Superior temporal gyrus (tissue), 1 donor: ENCODE data around the gene SOX15.

Experiments used
- DNase-seq: peaks from one replicate; pipeline ENCODE4 v3.0.0-alpha.2; 2016; ENCODE audit errors: extremely low spot score

SOX15 gene

DNA sequence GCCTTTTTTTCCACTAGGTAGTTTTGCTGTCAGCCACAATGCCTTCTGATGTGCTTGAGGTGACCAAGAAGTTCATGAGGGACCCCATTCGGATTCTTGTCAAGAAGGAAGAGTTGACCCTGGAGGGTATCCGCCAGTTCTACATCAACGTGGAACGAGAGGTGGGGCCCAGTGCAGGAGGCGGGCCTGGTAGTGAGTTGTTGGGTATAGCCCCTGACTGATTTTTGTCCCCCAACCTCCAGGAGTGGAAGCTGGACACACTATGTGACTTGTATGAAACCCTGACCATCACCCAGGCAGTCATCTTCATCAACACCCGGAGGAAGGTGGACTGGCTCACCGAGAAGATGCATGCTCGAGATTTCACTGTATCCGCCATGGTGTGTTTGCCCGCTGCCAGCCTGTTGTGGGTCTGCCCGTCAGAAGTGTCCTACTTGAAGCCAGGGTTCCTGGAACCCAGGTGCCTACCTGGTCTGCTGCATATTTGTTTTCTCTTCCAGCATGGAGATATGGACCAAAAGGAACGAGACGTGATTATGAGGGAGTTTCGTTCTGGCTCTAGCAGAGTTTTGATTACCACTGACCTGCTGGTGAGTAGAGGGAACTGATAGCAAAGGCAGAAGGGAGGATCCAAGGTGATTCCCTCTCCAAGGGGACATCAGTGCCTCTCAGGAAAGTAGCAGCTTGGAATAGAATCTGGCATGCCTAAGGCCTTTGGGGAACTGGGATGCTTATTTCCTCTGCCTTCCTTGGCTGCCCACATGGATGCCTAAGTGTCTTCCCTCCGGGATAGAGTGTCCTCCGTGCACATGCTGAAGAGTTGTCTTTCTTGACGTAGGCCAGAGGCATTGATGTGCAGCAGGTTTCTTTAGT lies 12.3 kb downstream of the SOX15 start:
- DNase-seq = no peak

DNA sequence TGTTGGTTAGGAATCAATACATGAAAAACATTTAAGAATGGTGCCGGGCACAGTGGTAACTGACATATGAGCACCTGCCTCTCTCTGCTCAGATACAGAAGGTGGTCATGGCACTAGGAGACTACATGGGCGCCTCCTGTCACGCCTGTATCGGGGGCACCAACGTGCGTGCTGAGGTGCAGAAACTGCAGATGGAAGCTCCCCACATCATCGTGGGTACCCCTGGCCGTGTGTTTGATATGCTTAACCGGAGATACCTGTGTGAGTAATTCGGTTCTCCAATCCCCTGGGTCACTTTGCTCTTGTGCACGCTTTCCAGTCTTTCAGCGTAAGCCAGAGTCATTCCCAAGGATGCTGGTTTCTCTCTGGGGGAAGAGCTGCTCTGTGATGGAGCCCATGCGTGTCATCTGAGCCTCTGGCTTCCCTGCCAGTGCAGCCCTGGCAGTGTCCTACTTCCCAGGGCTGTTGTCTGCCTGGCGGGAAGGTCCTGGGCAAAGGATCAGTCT lies 13.4 kb downstream of the SOX15 start:
- DNase-seq = no peak

DNA sequence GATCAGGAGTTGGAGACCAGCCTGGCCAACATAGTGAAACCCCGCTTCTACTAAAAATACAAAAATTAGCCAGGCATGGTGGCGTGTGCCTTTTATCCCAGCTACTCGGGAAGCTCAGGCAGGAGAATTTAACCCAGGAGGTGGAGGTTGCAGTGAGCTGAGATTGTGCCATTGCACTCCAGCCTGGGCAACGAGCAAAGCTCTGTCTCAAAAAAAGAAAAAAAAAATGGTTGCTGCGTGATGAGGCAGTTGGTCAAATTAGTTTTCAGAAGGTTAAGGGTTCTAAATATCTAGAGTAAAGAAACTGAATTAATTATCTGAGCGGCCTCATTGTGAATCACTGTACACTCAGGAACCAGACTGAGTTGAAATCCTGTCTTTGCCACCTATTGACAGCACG lies 13.9 kb downstream of the SOX15 start:
- no peak for DNase-seq

DNA sequence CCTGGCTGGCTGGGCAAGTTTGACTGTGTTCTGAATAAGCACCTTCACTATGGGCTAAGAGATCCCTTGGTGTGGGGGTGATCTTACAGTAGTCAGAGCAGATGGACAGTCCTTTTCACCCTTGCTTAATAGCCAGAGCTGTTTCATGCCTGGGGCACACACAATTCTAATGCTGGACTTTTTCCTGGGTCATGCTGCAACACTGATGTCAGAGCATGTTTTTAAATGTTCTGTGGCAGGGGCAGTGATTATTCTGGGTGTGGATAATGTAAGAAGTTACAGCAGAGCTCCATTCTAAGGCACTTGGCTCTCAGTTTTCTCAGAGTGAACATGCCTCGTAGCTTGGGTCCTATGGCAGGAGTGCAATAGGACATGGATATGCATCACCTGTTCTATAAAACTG lies 14.4 kb downstream of the SOX15 start:
- no peak for DNase-seq

- no peak for DNase-seq
Measured at GRCh38 chr17:7574176-7574953, 15.5 kb downstream of the SOX15 start.

DNA sequence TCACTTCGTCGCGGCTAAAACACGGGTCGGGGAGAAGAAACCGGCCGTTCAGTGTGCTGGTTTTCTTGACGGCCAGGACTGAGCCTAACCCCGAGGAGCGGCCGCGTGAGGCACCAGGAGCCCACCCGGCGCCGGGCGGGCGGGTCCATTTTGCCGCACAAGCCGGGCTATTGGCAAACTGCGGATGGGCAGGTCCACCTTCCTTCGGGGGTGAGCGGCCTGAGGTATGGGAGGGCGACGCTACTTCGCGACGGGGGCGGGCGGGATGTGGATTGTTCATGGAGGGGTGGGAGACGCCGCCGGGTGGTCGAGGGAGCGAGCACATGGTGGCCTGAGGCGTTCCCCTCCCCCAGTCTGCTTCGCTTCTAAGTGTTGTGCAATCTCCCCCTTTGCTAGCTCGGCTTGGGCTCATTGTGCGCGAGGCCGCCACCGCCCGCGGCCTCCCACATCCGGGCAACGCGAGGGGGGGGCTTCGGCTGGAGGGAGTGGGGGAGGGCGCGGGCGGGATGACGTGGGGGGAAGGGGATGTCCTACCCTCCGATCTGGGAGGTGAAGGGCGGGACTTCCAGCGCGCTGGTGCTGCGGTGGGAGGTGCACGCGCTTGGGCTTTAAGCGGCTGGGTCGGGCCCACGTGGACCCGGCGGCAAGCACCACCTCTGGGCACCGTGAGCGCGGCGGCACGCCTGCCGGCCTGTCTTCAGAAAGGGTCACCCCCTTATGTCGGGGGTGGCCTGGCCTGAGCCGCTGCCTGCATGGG lies 16.4 kb downstream of the SOX15 start:
- peak; percentile 81 for DNase-seq

DNA sequence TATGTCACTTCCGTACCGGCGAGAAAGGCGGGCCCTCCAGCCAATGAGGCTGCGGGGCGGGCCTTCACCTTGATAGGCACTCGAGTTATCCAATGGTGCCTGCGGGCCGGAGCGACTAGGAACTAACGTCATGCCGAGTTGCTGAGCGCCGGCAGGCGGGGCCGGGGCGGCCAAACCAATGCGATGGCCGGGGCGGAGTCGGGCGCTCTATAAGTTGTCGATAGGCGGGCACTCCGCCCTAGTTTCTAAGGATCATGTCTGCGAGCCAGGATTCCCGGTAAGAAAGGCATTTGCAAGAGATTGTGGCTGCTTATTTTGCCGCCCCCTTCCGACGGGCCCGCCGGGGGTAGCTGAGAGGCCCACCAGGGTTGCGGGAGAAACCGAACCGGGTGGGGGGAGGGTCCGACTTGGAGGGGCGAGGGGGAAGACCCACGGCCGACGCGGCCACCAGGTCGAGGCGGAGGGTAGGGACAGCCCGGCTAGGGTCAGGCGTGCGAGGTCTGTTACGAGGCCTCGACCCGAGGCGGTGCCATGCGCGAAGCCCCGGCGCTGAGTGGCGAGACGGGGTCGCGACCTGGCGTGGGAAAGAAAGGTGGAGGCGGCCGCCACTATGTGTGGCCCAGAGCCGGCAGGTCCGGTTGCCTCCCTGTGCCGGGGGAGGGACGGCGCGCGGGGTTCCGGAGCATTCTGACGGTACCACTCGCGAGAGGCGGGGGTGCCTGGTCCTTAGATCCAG lies 17.1 kb downstream of the SOX15 start:
- DNase-seq = peak; percentile 100

GRCh38 chr17:7572338-7572587 lies 17.6 kb downstream of the SOX15 start:
- DNase-seq = no peak

DNA sequence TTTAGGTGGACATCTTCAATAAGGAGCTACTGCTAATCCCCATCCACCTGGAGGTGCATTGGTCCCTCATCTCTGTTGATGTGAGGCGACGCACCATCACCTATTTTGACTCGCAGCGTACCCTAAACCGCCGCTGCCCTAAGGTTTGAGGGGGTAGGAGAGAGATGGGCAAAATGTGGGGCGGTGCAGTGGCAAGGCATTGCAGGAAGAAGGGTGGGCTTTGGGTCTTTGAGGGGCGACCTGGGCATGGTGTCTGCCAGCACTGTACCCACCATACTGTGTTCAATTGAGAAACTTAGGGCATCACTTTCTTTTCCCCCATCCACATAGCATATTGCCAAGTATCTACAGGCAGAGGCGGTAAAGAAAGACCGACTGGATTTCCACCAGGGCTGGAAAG lies 19.5 kb downstream of the SOX15 start:
- DNase-seq = no peak

GRCh38 chr17:7569571-7569970 lies 20.3 kb downstream of the SOX15 start:
- no peak for DNase-seq

GRCh38 chr17:7563115-7563869 lies 26.6 kb downstream of the SOX15 start:
- no peak for DNase-seq

GRCh38 chr17:7562208-7562605 lies 27.7 kb downstream of the SOX15 start:
- no peak for DNase-seq

- peak; percentile 88 for DNase-seq
Measured at GRCh38 chr17:7561589-7562207, 28.2 kb downstream of the SOX15 start, which contains the start of gene SENP3. TSS of gene SENP3 (plus strand) at chr17:7561919. CDS start at chr17:7563077, 1,158 bp downstream.

DNA sequence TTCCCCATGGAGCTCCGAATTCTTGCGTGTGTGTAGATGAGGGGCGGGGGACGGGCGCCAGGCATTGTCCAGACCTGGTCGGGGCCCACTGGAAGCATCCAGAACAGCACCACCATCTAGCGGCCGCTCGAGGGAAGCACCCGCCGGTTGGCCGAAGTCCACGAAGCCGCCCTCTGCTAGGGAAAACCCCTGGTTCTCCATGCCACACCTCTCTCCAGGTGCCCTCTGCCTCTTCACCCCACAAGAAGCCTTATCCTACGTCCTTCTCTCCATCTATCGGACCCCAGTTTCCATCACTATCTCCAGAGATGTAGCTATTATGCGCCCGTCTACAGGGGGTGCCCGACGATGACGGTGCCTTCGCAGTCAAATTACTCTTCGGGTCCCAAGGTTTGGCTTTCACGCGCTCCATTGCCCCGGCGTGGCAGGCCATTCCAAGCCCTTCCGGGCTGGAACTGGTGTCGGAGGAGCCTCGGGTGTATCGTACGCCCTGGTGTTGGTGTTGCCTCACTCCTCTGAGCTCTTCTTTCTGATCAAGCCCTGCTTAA lies 28.8 kb downstream of the SOX15 start:
- peak; percentile 88 for DNase-seq

DNA sequence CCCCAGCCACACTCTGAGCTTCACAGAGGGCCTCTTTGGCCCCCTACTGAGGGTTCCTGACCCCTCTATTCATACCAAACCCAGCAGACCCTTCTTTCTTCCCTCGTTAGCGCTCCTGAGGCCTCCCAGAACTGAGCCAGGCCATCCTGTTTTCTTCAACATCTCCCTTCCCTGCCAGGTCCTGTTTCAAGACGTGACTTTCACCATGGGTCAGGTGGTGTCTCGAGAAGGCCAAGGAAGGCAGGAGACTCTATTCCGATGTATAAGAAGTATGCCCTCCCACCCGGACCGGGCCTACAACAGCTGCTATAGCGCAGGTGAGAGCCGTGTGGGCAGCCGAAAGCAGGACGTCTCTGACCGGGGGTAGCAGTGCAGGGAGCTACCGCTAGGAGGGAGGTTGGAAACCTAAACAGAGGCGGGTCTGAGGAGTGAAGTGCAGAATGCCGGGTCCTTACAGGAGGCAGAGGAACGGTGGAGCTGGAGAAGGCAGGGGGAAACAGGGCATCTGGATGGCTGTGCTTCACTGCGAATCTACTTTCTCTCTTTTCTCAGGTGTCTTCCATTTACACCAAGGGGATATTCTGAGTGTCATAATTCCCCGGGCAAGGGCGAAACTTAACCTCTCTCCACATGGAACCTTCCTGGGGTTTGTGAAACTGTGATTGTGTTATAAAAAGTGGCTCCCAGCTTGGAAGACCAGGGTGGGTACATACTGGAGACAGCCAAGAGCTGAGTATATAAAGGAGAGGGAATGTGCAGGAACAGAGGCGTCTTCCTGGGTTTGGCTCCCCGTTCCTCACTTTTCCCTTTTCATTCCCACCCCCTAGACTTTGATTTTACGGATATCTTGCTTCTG lies 29.5 kb downstream of the SOX15 start:
- peak; percentile 36 for DNase-seq

- no peak for DNase-seq
Measured at GRCh38 chr17:7559320-7560171, 30.3 kb downstream of the SOX15 start.

DNA sequence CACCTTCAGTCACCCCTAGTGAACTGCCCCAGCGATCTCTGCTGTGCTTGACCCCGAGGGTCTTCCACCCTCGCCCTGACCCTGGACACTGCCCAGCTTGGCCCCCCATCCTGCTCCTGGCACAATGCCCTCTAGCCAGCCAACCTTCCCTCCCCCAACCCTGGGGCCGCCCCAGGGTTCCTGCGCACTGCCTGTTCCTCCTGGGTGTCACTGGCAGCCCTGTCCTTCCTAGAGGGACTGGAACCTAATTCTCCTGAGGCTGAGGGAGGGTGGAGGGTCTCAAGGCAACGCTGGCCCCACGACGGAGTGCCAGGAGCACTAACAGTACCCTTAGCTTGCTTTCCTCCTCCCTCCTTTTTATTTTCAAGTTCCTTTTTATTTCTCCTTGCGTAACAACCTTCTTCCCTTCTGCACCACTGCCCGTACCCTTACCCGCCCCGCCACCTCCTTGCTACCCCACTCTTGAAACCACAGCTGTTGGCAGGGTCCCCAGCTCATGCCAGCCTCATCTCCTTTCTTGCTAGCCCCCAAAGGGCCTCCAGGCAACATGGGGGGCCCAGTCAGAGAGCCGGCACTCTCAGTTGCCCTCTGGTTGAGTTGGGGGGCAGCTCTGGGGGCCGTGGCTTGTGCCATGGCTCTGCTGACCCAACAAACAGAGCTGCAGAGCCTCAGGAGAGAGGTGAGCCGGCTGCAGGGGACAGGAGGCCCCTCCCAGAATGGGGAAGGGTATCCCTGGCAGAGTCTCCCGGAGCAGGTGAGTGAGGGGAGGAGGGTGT lies 31.2 kb downstream of the SOX15 start, which contains the start of gene TNFSF13:
Gene TNFSF13 (plus strand): TSS at position 207 of the 776 bp plus-strand sequence. CDS start 290 bp downstream, at position 497.
- DNase-seq = no peak
